Mesothelial cell of epicardium (in vitro differentiated cells): Measurements from ENCODE around the gene ZFAND6. TPM values are rescaled to one million over a fixed set of nuclear protein-coding genes. Genes with fewer than 3 reads are reported as not detected.

Experiments
- DNase-seq, 2 experiments: peaks; one replicate each; pipeline ENCODE4 v3.0.0; 2021; ENCODE audit warnings: low spot score in 2 of 2; ENCODE audit not compliant: unreplicated experiment in 2 of 2
- H3K27ac Mint-ChIP-seq: 2 replicates; pipeline ENCODE4 v1.8.0; 2021; ENCODE audit warnings: mixed read lengths
- H3K27me3 Mint-ChIP-seq: 2 replicates; pipeline ENCODE4 v1.8.0; 2021; ENCODE audit warnings: low read depth, mixed read lengths
- H3K36me3 Mint-ChIP-seq: 2 replicates; pipeline ENCODE4 v1.8.0; 2021; ENCODE audit warnings: mixed read lengths
- H3K4me1 Mint-ChIP-seq: 2 replicates; pipeline ENCODE4 v1.8.0; 2021; ENCODE audit warnings: mixed read lengths
- H3K4me3 Mint-ChIP-seq: 2 replicates; pipeline ENCODE4 v1.8.0; 2021; ENCODE audit warnings: mild to moderate bottlenecking, moderate library complexity, mixed read lengths
- H3K9me3 Mint-ChIP-seq: 2 replicates; pipeline ENCODE4 v1.8.0; 2021; ENCODE audit warnings: mixed read lengths
- CTCF ChIP-seq: fragments of 200-600 bp; sonication (generic); IDR thresholded peaks from one replicate; pipeline ENCODE4 v1.5.0; 2021; ENCODE audit warnings: antibody characterized with exemption; ENCODE audit not compliant: unreplicated experiment
- total RNA-seq: library from RNA; stranded (reverse); gene quantifications from 3 replicates; pipeline ENCODE4 v1.2.1, GENCODE V29; 2021

ZFAND6 gene
- total RNA-seq, 1 donor from 2014 or later = 88.8 TPM

- no peak for DNase-seq
Observed at GRCh38 chr15:80179025-80179759, 119.7 kb downstream of the ZFAND6 start.

DNA sequence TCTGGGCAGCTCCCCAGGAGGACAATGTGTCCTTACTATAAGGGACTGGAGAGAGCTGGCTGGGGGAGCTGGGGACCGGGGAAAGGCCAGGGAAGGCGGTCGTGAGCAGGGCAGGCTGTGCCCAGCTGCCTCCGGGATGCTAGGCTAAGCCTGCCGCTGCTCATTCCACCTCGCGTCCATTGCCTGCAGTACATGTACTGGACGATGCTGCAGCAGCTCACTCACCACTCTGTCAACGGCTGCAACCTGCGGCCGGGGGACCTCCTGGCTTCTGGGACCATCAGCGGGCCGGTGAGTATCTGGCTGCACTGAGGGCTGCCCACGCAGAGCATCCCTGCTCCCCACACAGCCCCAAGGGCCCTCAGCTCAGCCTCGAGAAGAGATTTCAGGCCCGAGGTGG lies 120.5 kb downstream of the ZFAND6 start:
- Mint-ChIP-seq H3K27me3 (no peaks in the 10 kb centered on the region), H3K9me3 (no peaks in the 10 kb centered on the region), H3K27ac (no peak overlapping the region), H3K36me3 (peaks cover 36% of the 10 kb centered on the region), H3K4me3 (no peak overlapping the region), H3K4me1 (no peaks in the 10 kb centered on the region)
- DNase-seq = no peak
- TF ChIP-seq CTCF = no peak

More at GRCh38 chr15:80179025-80179759, 119.7 kb downstream of the ZFAND6 start:
- no peaks in the 10 kb centered on the region for H3K9me3 Mint-ChIP-seq
- H3K36me3 Mint-ChIP-seq = peaks cover 33% of the 10 kb centered on the region
- H3K4me1 Mint-ChIP-seq = no peaks in the 10 kb centered on the region
- H3K4me3 Mint-ChIP-seq = no peak overlapping the region
- no peak overlapping the region for H3K27ac Mint-ChIP-seq
- TF ChIP-seq CTCF = no peak
- H3K27me3 Mint-ChIP-seq = no peaks in the 10 kb centered on the region

- Mint-ChIP-seq H3K4me3 (no peak overlapping the region), H3K9me3 (peaks cover 4% of the 10 kb centered on the region), H3K27ac (no peak overlapping the region), H3K4me1 (no peaks in the 10 kb centered on the region), H3K36me3 (peaks cover 39% of the 10 kb centered on the region), H3K27me3 (no peaks in the 10 kb centered on the region)
- DNase-seq = no peak
- no peak for TF ChIP-seq CTCF
Observed at GRCh38 chr15:80180468-80180867, 121.0 kb downstream of the ZFAND6 start.

GRCh38 chr15:80180986-80181385 lies 121.5 kb downstream of the ZFAND6 start:
- Mint-ChIP-seq H3K36me3 (peaks cover 38% of the 10 kb centered on the region), H3K27ac (no peak overlapping the region), H3K4me3 (no peak overlapping the region), H3K27me3 (no peaks in the 10 kb centered on the region), H3K9me3 (peaks cover 4% of the 10 kb centered on the region), H3K4me1 (no peaks in the 10 kb centered on the region)
- no peak for TF ChIP-seq CTCF
- DNase-seq = no peak

- Mint-ChIP-seq H3K4me1 (no peaks in the 10 kb centered on the region), H3K9me3 (peaks cover 4% of the 10 kb centered on the region), H3K27me3 (no peaks in the 10 kb centered on the region), H3K36me3 (peaks cover 50% of the 10 kb centered on the region), H3K4me3 (no peak overlapping the region), H3K27ac (no peak overlapping the region)
- no peak for TF ChIP-seq CTCF
- no peak for DNase-seq
Observed at GRCh38 chr15:80182611-80183261, 123.3 kb downstream of the ZFAND6 start.
